Measurements from ENCODE around the gene OTOF. TPM values are rescaled to one million over a fixed set of nuclear protein-coding genes. Genes with fewer than 3 reads are reported as not detected.

OTOF gene
- total RNA-seq, 1 donor from 2014 or later: 0.36 TPM

DNA sequence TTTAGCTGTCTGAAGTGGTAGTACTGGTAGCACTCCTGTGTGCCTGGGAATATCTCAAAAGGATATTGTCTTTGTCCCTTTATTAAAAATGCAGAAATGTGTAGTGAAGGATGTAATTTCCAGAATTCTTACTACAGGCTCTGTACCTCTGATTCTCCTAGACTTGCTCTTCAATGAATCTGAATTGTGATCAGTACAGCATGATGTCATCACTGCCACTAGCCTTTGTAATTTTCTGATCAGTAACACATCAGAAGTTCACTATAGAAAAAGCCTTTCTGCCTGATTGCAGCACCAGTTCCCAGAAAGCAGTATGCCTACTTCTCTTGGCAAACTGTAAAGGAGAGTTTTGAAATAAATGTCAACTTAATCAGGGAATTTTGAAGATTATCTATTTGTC lies 29.2 kb upstream of the OTOF start:
- no peak overlapping the region for H2AFZ ChIP-seq (replicated peaks)
- no peak overlapping the region for H3K4me3 ChIP-seq
- TF ChIP-seq EZH2 (IDR thresholded peaks at IDR 0.05) (no peak), EZH2phosphoT487 (IDR thresholded peaks at IDR 0.05) (no peak)
- TF ChIP-seq, protein P1, sequence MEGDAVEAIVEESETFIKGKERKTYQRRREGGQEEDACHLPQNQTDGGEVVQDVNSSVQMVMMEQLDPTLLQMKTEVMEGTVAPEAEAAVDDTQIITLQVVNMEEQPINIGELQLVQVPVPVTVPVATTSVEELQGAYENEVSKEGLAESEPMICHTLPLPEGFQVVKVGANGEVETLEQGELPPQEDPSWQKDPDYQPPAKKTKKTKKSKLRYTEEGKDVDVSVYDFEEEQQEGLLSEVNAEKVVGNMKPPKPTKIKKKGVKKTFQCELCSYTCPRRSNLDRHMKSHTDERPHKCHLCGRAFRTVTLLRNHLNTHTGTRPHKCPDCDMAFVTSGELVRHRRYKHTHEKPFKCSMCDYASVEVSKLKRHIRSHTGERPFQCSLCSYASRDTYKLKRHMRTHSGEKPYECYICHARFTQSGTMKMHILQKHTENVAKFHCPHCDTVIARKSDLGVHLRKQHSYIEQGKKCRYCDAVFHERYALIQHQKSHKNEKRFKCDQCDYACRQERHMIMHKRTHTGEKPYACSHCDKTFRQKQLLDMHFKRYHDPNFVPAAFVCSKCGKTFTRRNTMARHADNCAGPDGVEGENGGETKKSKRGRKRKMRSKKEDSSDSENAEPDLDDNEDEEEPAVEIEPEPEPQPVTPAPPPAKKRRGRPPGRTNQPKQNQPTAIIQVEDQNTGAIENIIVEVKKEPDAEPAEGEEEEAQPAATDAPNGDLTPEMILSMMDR (IDR thresholded peaks at IDR 0.05): no peak
- H3K9ac ChIP-seq: no peak overlapping the region
- no peak overlapping the region for H3K4me3 Mint-ChIP-seq
- H3K36me3 ChIP-seq: no peaks in the 10 kb centered on the region
- no peaks in the 10 kb centered on the region for H3K9me3 Mint-ChIP-seq
- H3K4me1 Mint-ChIP-seq: peaks cover 19% of the 10 kb centered on the region
- DNase-seq (ENCODE audit: low spot score): no peak
- no peak overlapping the region for H3K27ac Mint-ChIP-seq
- H3K27ac ChIP-seq: no peak overlapping the region
- H3F3A ChIP-seq (ENCODE audit: low read depth): no peaks in the 10 kb centered on the region
- no peaks in the 10 kb centered on the region for H3K9me3 ChIP-seq (ENCODE audit: low read depth)
- no peaks in the 10 kb centered on the region for H3K79me2 ChIP-seq (ENCODE audit: low read depth)
- no peaks in the 10 kb centered on the region for H4K20me1 ChIP-seq (ENCODE audit: low read depth)
- H3K4me1 ChIP-seq: peaks cover 10% of the 10 kb centered on the region
- no peaks in the 10 kb centered on the region for H3K36me3 Mint-ChIP-seq
- H3K4me2 ChIP-seq: no peak overlapping the region
- H3K27me3 Mint-ChIP-seq (ENCODE audit: insufficient read depth, low read depth): peaks cover 6% of the 10 kb centered on the region
- peaks cover 19% of the 10 kb centered on the region for H3K27me3 ChIP-seq

DNA sequence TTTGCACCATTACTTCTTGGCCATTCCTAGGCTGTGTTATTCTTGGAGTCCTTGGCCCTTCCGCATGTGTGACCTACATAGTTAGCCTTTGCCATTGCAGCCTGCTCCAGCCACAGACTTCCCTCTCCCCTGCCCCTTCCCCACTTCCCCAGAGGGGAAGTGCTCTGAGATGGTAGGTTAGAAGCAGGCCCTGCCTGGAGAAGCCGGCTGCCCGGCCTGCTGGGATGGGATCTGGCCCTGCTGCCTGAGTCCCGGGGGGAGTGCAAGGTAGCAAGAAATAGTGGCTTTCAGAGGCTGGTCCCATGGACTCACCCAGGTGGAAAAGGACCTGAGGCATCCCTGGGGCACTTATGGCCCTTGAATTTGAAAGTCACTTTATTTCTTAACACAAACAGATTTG lies 28.4 kb upstream of the OTOF start:
- Histone ChIP-seq H2AFZ (replicated peaks) (no peak overlapping the region), H4K20me1 (ENCODE audit: low read depth) (no peaks in the 10 kb centered on the region), H3K4me3 (no peak overlapping the region), H3K79me2 (ENCODE audit: low read depth) (no peaks in the 10 kb centered on the region), H3K27me3 (peaks cover 19% of the 10 kb centered on the region), H3K36me3 (no peaks in the 10 kb centered on the region), H3F3A (ENCODE audit: low read depth) (no peaks in the 10 kb centered on the region), H3K4me2 (no peak overlapping the region), H3K9me3 (ENCODE audit: low read depth) (no peaks in the 10 kb centered on the region), H3K9ac (no peak overlapping the region), H3K4me1 (peaks cover 10% of the 10 kb centered on the region), H3K27ac (no peak overlapping the region)
- DNase-seq (ENCODE audit: low spot score): no peak
- H3K4me1 Mint-ChIP-seq: peaks cover 16% of the 10 kb centered on the region
- H3K9me3 Mint-ChIP-seq: no peaks in the 10 kb centered on the region
- H3K4me3 Mint-ChIP-seq: no peak overlapping the region
- TF ChIP-seq EZH2 (IDR thresholded peaks at IDR 0.05) (no peak), EZH2phosphoT487 (IDR thresholded peaks at IDR 0.05) (no peak)
- TF ChIP-seq, protein P1 (IDR thresholded peaks at IDR 0.05): no peak
- H3K27ac Mint-ChIP-seq: no peak overlapping the region
- H3K36me3 Mint-ChIP-seq: no peaks in the 10 kb centered on the region
- H3K27me3 Mint-ChIP-seq (ENCODE audit: insufficient read depth, low read depth): peaks cover 11% of the 10 kb centered on the region

DNA sequence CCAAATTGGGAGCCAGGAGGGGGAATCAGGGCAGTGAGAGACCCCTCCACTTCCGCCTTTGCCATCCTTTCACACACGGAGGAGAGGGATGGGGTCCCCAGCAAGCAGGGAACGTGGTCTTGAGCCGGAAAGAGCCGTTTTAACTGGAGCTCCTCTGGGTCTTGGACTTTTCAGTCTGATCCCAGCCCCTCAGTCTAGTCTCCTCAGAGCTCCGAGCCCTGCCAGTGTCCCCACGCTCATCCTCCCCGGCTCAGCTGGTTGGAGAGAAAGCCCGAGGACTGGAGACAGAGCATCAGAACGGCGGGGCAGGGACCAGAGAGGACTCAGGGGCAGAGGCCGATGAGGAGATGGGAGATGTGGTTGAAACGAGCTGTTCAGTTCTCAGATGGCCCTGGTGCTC lies 26.1 kb upstream of the OTOF start:
- peak overlapping the region; percentile 94 for H3K4me2 ChIP-seq

More for the DNA sequence above, 26.1 kb upstream of the OTOF start:
- Histone ChIP-seq H3K4me3 (peak overlapping the region; percentile 57), H3K4me1 (peaks cover 10% of the 10 kb centered on the region), H3K27me3 (peaks cover 19% of the 10 kb centered on the region), H3K36me3 (no peaks in the 10 kb centered on the region), H3K9ac (no peak overlapping the region), H3K27ac (no peak overlapping the region), H2AFZ (replicated peaks) (peak overlapping the region; percentile 100), H3K79me2 (ENCODE audit: low read depth) (no peaks in the 10 kb centered on the region), H3F3A (ENCODE audit: low read depth) (no peaks in the 10 kb centered on the region), H4K20me1 (ENCODE audit: low read depth) (no peaks in the 10 kb centered on the region), H3K9me3 (ENCODE audit: low read depth) (no peaks in the 10 kb centered on the region)
- Mint-ChIP-seq H3K4me1 (peaks cover 16% of the 10 kb centered on the region), H3K27ac (no peak overlapping the region), H3K36me3 (no peaks in the 10 kb centered on the region), H3K4me3 (peak overlapping the region; percentile 70), H3K27me3 (ENCODE audit: insufficient read depth, low read depth) (peaks cover 14% of the 10 kb centered on the region), H3K9me3 (no peaks in the 10 kb centered on the region)
- no peak for DNase-seq (ENCODE audit: low spot score)
- TF ChIP-seq EZH2phosphoT487 (IDR thresholded peaks at IDR 0.05) (no peak), EZH2 (IDR thresholded peaks at IDR 0.05) (no peak)
- TF ChIP-seq, protein P1 (IDR thresholded peaks at IDR 0.05): no peak

Measured in neural progenitor cell (in vitro differentiated cells).